ENCODE results near the gene GANAB. TPM values are rescaled to one million over a fixed set of nuclear protein-coding genes. Genes with fewer than 3 reads are reported as not detected.

GANAB gene
- total and polyA plus RNA-seq, 2 of the 13 experiments (the other 11 are each of a cell fraction or from before 2014, with no cell fraction given): 99.5 to 234 TPM

DNA sequence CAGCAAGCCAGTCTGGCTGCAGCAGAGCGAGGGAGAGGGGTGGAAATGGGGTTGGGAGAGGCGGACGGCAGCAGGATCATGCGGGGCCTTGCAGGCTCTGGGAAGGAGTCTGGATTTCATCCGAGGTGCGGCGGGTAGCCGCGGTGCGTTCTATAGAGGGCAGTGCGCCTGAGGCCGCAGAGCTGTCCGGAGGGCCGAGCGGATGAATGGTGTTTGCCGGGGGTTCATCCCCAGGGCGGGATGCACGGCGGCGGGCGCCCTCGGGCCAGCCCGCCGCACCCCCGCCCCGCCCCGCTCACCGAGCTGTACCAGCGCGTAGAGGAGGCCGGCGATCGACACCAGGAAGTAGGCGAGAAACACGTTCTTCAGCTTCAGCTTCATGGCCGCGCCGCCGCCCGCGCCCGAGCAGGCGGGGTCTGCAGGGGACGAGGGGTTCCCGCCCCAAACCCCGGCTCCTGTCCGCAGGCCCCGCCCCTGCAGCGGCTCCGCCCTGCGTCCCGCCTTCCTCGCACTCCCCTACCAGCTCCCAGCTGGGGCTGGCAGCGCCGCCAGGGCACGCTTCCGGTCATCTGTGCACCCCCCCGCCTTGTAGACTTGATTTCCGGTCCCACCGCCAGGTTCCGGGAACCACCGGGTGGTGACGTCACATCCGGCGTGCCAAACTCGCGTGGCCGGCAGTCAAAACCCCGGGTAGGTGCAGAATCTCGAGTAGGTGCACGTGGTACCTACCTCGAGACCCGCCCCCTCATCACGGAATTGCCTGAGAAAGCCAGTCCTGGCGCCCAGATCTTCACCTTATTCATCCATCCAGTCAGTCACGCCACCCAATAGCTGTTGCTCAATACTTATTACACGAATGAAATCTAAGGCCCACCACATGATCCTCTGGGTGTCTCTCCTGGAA, 24.6 kb downstream of the GANAB start, which contains the start of gene B3GAT3 (continued):
- TF ChIP-seq ZNF263 (CRISPR knock-in tag; IDR thresholded peaks at IDR 0.05) (peak; percentile 44), SCMH1 (CRISPR knock-in tag; IDR thresholded peaks at IDR 0.05; ENCODE audit: borderline replicate concordance) (no peak), ZNF737 (CRISPR knock-in tag; IDR thresholded peaks at IDR 0.05; ENCODE audit: borderline replicate concordance) (no peak), ZSCAN25 (CRISPR knock-in tag; IDR thresholded peaks at IDR 0.05) (0 out of 2 replicates have a peak, but pooled peaks have one; percentile 72), ZNF724P (CRISPR knock-in tag; IDR thresholded peaks at IDR 0.05; ENCODE audit: borderline replicate concordance) (no peak; the same call in 1 of the 2 replicates), KDM3A (CRISPR knock-in tag; IDR thresholded peaks at IDR 0.05; ENCODE audit: low read depth) (peak; percentile 77; the same call in 1 of the 2 replicates), SPEN (CRISPR knock-in tag; IDR thresholded peaks at IDR 0.05; ENCODE audit: low read depth) (peak; percentile 90), SOX6 (IDR thresholded peaks at IDR 0.05) (no peak), SOX6 (CRISPR knock-in tag; IDR thresholded peaks at IDR 0.05) (peak; percentile 69; the same call in 1 of the 2 replicates), JDP2 (CRISPR knock-in tag; IDR thresholded peaks at IDR 0.05; ENCODE audit: borderline replicate concordance) (no peak), ZNF253 (CRISPR knock-in tag; IDR thresholded peaks at IDR 0.05; ENCODE audit: borderline replicate concordance) (0 out of 2 replicates have a peak, but pooled peaks have one; percentile 67), MED13 (CRISPR knock-in tag; IDR thresholded peaks at IDR 0.05) (peak; percentile 86), SP5 (CRISPR knock-in tag; IDR thresholded peaks at IDR 0.05; ENCODE audit: borderline replicate concordance, low read depth) (peak; percentile 90), ZMAT3 (CRISPR knock-in tag; conservative IDR thresholded peaks at IDR 0.05) (peak; percentile 90), SAP130 (CRISPR knock-in tag; IDR thresholded peaks at IDR 0.05; ENCODE audit: low read depth) (peak; percentile 99), ZNF616 (CRISPR knock-in tag; IDR thresholded peaks at IDR 0.05; ENCODE audit: low read depth) (peak; percentile 28; the same call in 1 of the 2 replicates), FOXA1 (IDR thresholded peaks at IDR 0.05) (no peak), FOXA1 (CRISPR knock-in tag; IDR thresholded peaks at IDR 0.05) (no peak), ASH2L (IDR thresholded peaks at IDR 0.05; ENCODE audit: insufficient read length, low read depth, low read length) (peak; percentile 71), HMG20B (CRISPR knock-in tag; conservative IDR thresholded peaks at IDR 0.05) (0 out of 2 replicates have a peak, but pooled peaks have one; percentile 34), STAG1 (CRISPR knock-in tag; IDR thresholded peaks at IDR 0.05) (0 out of 2 replicates have a peak, but pooled peaks have one; percentile 15), MBD4 (IDR thresholded peaks at IDR 0.05; ENCODE audit: borderline replicate concordance, low read length) (no peak)
- TF ChIP-seq, protein P1, sequence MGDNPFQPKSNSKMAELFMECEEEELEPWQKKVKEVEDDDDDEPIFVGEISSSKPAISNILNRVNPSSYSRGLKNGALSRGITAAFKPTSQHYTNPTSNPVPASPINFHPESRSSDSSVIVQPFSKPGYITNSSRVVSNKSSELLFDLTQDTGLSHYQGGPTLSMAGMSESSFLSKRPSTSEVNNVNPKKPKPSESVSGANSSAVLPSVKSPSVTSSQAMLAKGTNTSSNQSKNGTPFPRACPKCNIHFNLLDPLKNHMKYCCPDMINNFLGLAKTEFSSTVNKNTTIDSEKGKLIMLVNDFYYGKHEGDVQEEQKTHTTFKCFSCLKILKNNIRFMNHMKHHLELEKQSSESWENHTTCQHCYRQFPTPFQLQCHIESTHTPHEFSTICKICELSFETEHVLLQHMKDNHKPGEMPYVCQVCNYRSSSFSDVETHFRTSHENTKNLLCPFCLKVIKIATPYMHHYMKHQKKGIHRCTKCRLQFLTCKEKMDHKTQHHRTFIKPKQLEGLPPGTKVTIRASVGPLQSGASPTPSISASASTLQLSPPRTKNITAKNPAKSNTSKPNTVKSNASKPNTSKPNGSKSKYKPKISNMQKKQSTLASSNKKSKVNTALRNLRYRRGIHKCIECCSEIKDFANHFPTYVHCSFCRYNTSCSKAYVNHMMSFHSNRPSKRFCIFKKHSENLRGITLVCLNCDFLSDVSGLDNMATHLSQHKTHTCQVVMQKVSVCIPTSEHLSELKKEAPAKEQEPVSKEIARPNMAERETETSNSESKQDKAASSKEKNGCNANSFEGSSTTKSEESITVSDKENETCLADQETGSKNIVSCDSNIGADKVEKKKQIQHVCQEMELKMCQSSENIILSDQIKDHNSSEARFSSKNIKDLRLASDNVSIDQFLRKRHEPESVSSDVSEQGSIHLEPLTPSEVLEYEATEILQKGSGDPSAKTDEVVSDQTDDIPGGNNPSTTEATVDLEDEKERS (CRISPR knock-in tag; IDR thresholded peaks at IDR 0.05): peak; percentile 75; the same call in 1 of the 2 replicates
- TF ChIP-seq, protein P2, sequence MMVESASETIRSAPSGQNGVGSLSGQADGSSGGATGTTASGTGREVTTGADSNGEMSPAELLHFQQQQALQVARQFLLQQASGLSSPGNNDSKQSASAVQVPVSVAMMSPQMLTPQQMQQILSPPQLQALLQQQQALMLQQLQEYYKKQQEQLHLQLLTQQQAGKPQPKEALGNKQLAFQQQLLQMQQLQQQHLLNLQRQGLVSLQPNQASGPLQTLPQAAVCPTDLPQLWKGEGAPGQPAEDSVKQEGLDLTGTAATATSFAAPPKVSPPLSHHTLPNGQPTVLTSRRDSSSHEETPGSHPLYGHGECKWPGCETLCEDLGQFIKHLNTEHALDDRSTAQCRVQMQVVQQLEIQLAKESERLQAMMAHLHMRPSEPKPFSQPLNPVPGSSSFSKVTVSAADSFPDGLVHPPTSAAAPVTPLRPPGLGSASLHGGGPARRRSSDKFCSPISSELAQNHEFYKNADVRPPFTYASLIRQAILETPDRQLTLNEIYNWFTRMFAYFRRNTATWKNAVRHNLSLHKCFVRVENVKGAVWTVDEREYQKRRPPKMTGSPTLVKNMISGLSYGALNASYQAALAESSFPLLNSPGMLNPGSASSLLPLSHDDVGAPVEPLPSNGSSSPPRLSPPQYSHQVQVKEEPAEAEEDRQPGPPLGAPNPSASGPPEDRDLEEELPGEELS (CRISPR knock-in tag; IDR thresholded peaks at IDR 0.05): peak; percentile 50; the same call in 1 of the 2 replicates
- TF ChIP-seq, protein P3, sequence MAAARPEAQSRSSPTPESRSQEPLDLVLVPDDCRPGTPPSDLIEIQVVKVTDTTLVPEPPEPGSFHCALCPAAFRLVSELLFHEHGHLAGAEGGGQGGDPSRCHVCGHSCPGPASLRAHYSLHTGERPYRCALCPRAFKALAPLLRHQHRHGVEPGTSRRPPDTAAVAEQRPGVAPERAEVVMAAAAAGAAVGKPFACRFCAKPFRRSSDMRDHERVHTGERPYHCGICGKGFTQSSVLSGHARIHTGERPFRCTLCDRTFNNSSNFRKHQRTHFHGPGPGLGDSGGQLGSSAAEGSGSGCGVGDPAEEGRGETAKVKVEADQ (CRISPR knock-in tag; IDR thresholded peaks at IDR 0.05; ENCODE audit: borderline replicate concordance): peak; percentile 99
